Activated effector memory CD4-positive, alpha-beta T cell treated with anti-CD3 and anti-CD28 coated beads, Interleukin-2, amount 50 U/mL, for 16 hours (primary cell): ENCODE results near the gene ERGIC1.
"Not testable (repeated sequence)": the region's sequence is repeated elsewhere in the genome, so short reads cannot be mapped to it uniquely, and the experiment has no call there.

Experiments used
- DNase-seq: peaks from one replicate; pipeline ENCODE4 v3.0.0-alpha.2; 2020

ERGIC1 gene

GRCh38 chr5:172883066-172883465, 49.0 kb downstream of the ERGIC1 start:
- no peak for DNase-seq

- no peak for DNase-seq
These were observed 51.7 kb downstream of the ERGIC1 start for GRCh38 chr5:172885597-172886340.

GRCh38 chr5:172886476-172886875, 52.4 kb downstream of the ERGIC1 start:
- no peak for DNase-seq

DNA sequence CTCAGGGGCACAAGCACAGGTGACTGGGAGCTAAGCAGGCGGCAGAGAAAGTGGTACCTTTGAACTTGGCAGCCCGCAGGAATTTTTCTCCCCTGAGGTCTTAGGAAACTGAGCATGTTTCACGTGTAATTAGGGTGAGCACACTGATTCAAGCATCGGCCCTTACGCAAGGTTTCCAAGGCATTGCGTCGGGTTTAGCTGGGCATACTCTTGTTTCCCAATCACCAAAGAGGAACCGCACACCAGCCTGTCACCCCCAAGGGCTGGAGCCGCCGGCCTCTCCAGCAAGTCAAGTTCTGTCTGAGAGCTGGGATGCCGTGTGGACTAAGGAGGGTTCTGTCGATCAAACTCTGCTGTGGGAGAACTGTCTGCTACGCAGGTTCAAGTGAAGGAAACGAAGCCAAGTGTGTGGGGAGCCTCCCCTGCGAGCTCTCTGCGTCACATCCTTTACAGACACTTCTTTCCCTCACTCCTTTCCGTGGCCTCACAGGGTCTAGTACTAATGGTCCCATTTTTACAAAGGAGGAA, 53.0 kb downstream of the ERGIC1 start:
- no peak for DNase-seq

GRCh38 chr5:172887692-172888091, 53.6 kb downstream of the ERGIC1 start:
- no peak for DNase-seq

DNA sequence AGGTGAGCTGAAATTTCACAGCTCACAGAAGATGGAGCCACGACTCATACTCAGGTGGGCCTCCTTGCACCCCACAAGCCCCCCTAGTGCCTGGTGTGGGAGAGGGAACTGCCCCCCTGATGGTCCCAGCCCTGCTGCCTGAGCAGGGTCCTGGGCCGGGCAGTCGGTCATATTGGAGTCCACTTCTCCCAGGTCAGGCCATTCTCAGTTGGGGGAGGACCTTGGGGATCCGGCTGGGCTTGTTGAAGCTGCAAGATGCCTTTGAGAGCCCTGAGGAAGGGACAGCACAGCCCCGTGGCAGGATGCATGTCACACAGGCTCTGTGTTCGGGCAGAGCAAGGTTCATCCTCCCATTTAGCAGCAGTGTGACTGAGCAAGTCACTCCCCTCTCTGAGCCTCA, 56.6 kb downstream of the ERGIC1 start:
- no peak for DNase-seq

DNA sequence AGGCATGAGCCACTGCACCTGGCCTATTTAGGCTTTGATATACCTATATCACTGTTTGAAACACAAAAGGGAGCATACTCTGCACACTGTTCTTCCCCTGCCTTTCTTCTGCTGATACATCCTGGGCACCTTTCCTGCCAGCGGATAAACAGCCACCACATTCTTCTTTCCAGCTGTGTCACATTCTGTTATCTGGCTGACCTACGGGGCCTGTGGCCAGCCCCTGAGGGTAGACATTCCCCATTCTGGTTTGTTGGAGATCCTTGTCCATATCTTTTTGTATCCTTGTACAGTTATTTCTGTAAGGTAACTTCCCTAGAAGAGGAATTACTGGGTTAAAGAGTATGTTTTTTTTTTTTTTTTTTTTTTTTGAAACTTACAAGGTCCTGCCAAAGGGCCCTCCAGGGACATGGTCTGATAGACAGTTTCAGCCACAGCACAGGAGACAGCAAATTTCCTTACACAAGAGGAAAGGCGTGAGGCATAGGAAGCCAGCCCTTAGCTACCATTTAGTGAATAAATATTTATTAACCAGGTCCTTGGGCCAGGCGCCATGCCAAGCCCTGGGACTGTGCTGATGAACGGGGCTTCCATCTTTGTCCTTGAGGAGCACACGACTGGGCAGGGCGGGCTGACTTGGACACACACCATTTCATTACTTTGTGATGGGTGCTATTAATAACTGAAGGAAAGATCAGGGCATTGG, 57.8 kb downstream of the ERGIC1 start:
- no peak for DNase-seq

DNA sequence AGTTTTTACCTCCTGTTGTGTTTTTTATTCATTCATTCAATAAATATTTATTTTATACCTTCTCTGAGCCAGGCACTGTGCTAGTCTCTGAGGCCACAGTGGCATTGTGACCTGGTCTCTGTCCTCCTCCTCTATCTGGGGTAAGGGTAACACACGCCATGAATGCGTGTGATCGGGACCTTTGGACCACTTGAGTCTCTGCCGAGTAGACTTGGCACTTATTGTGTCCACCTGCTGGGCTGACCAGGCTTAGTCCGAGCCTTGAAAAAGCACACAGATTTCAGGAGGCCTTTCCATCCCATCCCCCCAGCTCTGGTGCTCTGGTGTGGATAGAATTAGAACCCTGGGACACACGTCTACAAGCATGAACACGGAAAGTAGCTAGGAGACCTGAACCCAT, 58.7 kb downstream of the ERGIC1 start:
- DNase-seq, result no peak

DNA sequence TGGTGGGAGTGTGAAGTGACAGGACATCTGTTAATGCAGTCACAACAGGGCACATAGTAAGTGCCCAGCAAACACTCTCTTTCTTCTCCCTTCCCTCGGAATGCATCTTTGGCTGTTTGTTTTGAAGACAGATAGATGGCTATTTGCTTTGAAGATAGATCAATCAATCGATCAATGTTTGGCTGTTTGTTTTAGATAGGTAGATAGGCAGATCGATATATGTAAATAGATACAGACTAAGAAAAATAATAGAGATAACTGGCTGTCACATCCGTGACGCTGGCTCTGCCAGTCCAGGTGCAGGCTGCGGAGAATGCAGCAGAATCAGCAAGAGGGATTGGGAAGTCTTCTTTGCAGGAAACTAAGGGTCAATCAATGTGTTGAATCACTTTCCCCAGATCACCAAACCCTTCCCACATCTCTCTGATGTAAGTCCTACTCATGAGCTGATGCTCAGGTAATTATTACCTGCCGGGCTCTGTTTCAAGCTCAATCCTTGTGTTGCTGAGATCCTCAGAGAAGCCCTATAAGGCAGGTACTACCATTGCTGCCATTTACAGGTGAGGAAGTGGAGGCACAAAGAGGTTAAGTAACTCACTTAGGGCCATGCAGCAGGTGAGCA, 60.8 kb downstream of the ERGIC1 start:
- no peak for DNase-seq

GRCh38 chr5:172895549-172895948, 61.5 kb downstream of the ERGIC1 start:
- no peak for DNase-seq

DNA sequence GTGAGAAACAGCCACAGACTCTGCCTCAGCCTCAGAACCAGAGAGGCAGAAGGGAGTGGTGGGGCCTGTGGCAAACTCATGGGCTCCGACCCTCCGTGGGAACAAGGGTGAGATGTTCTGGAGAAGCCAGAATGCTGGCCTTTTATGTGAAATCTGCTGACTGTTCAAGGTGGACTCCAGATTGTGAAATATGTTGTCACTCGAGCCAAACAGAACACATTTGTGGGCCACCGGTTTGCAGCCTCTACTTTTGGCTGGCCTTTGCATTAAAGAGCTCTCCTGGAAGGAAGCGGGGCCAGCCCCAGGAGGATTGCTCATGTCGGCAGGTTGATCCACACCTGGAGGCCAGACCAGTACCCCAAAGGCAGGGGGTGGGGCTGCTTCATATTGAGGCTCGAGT, 62.4 kb downstream of the ERGIC1 start:
- no peak for DNase-seq

- DNase-seq, result not testable (repeated sequence)
These were observed 63.0 kb downstream of the ERGIC1 start for GRCh38 chr5:172897067-172897466.

DNA sequence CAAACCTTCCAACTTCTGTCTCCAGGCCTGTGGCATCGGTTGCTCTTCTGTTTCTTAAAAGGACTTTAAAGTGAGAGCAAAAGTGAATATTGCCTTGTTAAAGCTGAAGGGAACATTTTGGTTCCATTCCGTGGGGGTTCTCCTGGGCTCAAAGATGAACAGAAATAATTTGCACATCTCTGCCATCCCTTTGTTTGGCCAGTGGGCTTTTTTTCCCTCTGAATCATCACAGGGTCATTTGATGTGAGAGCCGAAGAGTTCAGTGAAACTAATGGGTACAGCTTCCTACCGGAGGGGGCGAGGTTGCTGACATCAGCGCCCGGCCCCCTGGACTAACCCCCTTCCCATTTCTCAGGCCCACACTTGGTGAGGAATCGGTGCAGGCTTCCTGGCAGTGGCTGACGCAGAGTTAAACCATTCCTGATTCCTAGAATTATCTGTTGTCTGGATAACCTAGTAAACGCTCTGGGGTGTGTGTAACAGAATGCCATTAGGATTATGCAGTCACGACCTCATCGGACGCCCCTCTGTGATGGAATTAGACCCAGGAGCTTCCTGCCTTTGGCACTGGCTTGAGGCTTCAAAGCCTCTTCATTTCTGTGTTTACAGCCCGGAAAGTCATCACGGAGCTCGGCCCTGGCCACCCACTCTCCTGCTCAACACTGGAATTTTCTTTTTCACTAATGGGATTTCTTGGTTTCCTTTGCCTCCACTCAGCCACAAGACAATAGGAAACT, 63.6 kb downstream of the ERGIC1 start:
- no peak for DNase-seq

- DNase-seq, result no peak
These were observed 64.3 kb downstream of the ERGIC1 start for GRCh38 chr5:172898218-172898842.

DNA sequence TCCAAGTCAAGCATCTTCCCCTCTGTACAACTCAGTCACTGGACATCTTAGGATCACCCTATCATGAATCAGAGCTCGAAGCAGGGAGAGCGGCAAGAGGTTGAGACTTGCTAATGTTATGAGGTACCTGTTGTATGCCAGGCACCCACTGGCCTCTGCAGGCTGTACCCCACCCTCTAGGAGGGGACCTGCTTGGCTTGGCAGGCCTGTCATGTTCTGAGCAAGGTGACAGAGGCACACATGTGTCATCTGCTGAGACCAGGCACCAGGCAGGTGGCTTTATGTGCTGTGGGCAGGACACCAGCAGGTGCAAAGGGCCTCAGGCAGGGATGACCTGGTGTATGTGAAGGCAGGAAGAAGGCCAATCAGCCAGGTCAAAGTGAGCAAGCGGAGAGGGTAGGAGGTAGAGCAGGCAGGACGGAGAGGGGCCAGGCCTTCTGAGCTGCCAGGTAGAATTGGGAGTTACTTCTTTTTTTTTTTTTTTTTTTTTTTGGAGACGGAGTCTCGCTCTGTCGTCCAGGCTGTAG, 64.9 kb downstream of the ERGIC1 start:
- no peak for DNase-seq

DNA sequence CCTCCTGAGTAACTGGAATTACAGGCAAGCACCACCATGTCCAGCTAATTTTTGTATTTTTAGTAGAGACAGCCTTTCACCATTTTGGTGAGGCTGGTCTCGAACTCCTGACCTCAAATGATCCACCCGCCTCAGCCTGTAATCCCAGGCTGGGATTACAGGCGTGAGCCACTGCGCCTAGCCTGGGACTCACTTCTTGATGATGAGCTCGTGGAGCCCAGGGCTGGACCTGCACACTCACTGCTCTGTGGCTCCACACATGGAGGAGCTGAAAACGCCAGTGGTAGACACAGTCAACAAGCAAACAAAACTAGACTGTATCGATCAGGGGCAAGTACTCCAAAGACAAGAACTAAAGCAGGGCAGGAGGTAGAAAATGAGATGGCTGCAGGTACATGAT, 65.4 kb downstream of the ERGIC1 start:
- no peak for DNase-seq

DNA sequence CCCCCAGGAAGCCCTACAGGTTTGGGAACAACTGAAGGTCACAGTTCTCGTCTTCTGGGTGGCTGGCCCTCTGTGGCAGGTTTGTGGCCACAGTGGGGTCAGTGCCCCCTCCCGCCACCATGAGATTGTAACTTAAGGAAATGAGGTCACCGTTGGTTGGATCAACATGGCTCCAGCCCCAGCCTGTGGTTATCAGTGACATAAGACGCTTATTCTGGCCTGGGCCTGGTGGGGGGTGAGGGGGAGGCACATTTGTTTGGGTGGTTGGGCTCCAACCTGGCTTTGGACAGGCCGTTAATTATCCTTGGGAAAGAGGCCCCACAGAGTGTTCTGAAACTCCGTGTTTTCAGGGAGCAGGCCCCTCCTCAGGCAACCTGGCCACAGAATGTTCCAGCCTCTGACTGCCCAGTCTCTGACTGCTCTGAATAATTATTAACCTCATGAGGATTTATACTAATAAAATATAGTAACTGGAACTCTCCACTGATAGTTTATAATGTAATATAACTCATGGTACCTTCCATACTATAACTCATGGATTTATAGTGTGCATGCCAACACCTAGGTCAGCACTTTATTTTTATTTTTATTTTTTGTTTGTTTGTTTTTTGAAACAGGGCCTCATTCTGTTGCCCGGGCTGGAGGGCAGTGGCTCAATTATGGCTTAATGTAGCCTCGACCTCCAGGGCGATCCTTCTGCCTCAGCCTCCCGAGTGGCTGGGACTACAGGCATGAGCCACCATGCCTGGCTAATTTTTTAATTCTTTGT, 67.1 kb downstream of the ERGIC1 start:
- no peak for DNase-seq

DNA sequence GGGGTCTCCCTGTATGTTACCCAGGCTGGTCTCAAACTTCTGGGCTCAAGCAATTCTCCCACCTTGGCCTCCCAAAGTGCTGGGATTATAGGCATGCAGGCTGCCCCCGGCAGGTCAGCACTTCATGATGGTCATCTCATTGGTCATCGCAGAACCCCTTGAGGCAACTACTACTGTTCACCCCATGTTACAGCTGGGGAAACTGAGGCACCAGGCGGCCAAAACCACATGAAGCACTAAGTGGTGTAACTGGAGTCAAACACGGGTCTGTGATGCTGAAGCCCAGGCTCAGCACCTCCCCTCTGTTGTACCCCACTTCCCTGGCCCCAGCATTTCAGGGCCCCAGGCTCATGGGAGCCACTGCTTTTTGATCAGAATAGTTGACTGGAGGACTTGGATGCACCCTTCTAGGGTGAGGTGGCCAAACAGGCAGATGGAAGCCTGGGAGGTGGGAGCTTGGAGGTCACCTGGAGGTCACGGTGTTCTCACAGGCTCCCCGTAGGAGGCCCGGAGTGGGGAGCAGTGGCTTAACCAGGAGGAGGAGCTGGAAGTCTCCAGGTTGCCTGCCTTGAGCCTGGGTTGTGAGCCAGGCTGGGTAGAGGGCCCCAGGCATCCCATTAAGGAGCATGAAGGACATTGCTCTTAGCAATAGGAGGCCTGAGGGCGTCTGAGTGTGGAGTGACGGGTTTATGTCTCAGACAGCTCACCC, 67.9 kb downstream of the ERGIC1 start:
- DNase-seq, result no peak

DNA sequence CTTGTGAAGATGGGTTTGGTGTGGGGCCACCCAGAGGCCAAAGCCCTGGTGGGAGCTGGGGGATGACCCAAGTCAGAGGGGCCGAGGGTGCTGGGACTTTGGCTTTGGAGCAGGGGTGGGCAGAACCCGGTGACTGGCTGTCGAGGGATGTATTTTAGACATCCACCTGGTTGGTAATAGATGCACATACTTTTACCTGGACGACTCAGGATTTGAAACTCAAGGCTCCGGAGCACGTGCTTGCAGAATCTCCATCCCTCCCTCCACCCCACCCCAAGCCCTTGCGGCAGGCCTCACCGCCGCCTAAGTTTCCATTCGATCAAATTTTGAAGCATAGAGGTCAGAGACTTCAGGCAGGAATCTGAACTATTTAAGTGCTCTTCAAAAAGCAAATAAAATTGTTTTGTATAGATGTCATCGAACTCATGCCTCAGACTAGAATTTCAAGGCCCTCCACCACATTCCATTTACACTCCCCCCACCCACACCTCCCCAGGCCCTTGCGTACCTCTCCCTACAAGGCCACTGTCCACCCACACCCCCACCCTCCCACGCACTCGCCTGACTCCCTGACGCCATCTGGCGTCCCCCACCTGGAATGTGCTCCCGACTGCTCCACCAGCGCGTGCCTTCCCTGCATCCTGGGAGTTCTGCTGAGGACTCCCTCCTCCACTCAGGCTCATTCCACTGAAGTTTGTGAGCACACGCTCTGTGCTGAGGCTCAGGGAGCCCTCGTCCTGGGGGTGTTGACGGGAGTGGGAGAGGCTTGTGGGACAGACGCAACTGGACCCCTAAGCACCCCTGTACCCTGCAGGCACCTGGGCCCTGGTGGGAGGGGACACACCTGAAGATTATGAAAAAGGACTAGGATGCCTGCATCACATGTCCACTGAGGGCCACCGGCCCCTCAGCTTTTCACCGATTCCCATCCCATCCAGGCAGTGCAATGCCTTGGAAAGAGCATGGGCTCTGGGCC, 68.7 kb downstream of the ERGIC1 start:
- no peak for DNase-seq

DNA sequence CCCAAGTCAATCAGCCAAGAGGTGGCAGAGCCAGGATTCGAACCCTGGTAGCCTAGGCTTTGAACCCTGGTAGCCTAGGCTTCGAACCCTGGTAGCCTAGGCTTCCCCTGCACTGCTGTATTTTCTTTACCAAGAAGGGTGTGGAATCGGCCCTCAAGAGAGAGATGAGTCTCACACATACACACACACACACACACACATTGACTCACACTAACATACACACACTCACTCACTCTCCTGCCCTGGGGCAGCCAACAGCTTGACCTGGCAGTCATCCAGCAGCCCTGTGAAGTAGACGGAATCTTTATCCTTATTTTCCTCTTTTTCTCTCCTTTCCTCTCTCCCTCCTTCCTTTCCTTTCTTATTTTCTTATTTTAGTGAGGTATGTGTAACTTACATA, 69.7 kb downstream of the ERGIC1 start:
- DNase-seq, result no peak
